Ovary (tissue), 3 donors: ENCODE results near the gene TAF4.

ENCODE experiments used
- EP300 ChIP-seq: sonication (generic); formaldehyde crosslinking; IDR thresholded peaks from one replicate; pipeline ENCODE4 v1.6.1; 2017; ENCODE audit warnings: antibody characterized with exemption
- POLR2A ChIP-seq: fragments of 450-650 bp; IDR thresholded peaks from one replicate; pipeline ENCODE4 v1.6.1; 2017; ENCODE audit warnings: antibody characterized with exemption, mild to moderate bottlenecking, moderate library complexity
- TF ChIP-seq, protein P1 (sequence below), 3 donors: fragments of 450-650 bp in 2 of 3; fragments of 200-600 bp in 1 of 3; IDR thresholded peaks; one replicate each; pipeline versions ENCODE4 v1.5.1 to v1.8.0; 2016 to 2022; ENCODE audit warnings: antibody characterized with exemption in 3 of 3, mild to moderate bottlenecking in 1 of 3
- donor health status: DM: no; HTN: no; CAD: no.

DNA sequence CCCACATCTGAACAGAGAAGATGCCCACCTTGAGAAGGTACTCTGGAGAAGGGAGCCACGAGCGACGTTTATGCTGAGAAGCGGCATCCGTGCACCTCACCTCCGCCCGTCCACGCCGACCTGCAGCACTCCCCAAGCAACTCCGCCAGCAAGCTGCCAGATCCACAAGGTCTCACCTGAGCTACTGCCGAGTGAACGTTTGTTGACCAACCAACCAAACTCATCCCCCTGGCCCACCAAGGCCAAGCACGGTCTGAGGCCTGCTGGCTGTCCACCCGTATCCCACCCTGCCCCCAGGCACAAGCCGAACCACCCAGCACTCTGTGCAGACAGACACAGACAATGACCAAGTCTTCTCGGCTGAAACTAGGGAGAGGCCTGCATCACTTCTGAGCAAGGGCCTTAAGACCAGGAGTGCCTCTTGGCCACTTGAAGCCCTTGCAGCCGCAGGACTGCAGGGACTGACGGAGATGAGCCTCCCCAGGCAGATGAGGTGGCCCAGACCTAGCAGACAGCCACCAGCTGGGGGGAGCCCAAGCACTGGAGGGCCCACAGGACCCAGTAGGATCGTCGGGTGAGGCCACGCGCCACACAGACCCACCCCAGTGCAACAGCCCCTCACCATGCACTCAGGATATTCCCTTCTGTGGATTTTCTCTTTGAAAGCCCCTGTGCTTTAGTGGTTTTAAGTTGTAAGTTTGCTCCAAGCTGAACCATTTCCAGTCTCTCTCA, 12.1 kb downstream of the TAF4 start:
- TF ChIP-seq, protein P1, sequence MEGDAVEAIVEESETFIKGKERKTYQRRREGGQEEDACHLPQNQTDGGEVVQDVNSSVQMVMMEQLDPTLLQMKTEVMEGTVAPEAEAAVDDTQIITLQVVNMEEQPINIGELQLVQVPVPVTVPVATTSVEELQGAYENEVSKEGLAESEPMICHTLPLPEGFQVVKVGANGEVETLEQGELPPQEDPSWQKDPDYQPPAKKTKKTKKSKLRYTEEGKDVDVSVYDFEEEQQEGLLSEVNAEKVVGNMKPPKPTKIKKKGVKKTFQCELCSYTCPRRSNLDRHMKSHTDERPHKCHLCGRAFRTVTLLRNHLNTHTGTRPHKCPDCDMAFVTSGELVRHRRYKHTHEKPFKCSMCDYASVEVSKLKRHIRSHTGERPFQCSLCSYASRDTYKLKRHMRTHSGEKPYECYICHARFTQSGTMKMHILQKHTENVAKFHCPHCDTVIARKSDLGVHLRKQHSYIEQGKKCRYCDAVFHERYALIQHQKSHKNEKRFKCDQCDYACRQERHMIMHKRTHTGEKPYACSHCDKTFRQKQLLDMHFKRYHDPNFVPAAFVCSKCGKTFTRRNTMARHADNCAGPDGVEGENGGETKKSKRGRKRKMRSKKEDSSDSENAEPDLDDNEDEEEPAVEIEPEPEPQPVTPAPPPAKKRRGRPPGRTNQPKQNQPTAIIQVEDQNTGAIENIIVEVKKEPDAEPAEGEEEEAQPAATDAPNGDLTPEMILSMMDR (IDR thresholded peaks at IDR 0.05): no peak
- TF ChIP-seq EP300: no peak
- no peak for TF ChIP-seq POLR2A
